GM21723 (cell line): Measurements from ENCODE around the gene RPS26.
"Not testable (repeated sequence)": the region's sequence is repeated elsewhere in the genome, so short reads cannot be mapped to it uniquely, and the experiment has no call there.

Source experiments
- ATAC-seq: cut with Tn5 transposase; IDR thresholded peaks from one replicate; pipeline ENCODE4 v1.9.1; 2021; ENCODE audit warnings: mild to moderate bottlenecking, moderate library complexity; ENCODE audit not compliant: unreplicated experiment

RPS26 gene

GRCh38 chr12:56020423-56021184 lies 21.1 kb upstream of the RPS26 start, which contains the start of gene IKZF4:
IKZF4 (plus strand) TSS chr12:56021043; CDS start chr12:56021494, 451 bp downstream.
- no peak for ATAC-seq

- no peak for ATAC-seq
These were observed 19.7 kb upstream of the RPS26 start for GRCh38 chr12:56021889-56022497.

DNA sequence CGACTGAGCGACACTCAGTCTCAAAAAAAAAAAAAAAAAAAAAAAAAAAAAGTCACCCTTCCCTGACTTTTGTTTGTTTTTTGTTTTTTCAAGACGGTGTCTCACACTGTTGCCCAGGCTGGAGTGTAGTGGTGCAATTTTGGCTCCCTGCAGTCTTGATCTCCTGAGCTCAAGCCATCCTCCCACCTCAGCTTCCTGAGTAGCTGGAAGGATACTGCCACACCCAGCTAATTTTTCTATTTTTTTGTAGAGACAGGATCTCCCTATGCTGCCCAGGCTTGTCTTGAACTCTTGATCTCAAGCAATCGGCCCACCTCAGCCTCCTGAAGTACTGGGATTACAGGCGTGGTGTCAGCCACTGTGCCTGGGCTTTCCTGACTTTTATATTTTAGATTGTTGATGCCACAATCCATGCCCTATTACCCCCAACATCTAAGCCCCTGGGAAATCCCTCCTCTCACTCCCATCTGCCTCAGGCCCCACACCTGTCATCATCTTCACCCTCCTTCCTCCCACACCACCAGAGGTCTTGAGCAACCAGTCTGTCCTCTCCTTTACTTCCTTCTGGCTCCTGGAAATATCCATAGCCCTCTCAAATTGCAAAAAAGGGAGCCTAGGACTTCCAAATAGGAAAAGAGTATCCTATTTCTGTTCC lies 13.1 kb upstream of the RPS26 start:
- no peak for ATAC-seq

GRCh38 chr12:56029166-56029519 lies 12.6 kb upstream of the RPS26 start:
- ATAC-seq, result no peak

- ATAC-seq, result no peak
These were observed 11.9 kb upstream of the RPS26 start for GRCh38 chr12:56029666-56030293.

DNA sequence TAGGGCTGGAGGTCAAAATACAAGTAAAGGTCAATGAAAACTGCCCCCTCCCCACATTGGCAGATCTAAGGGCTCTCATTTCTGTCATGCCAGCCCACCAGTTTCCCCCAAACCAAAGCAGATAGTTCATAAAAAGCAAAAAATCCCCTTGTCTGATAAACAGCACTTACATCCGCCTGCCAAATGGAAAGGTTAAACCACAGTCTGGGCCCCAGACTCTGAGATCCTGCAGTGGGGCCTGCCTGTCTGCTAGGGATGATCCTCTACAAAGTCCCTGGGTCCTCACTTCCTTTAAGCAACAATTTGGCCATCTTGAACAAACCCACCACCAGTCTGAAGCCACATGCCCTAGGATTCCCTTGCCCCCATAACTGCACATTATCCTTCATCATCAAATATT lies 9.7 kb upstream of the RPS26 start:
- ATAC-seq, result no peak

GRCh38 chr12:56034586-56035332 lies 7.0 kb upstream of the RPS26 start:
- no peak for ATAC-seq

- no peak for ATAC-seq
These were observed 4.6 kb upstream of the RPS26 start for GRCh38 chr12:56037161-56037560.

DNA sequence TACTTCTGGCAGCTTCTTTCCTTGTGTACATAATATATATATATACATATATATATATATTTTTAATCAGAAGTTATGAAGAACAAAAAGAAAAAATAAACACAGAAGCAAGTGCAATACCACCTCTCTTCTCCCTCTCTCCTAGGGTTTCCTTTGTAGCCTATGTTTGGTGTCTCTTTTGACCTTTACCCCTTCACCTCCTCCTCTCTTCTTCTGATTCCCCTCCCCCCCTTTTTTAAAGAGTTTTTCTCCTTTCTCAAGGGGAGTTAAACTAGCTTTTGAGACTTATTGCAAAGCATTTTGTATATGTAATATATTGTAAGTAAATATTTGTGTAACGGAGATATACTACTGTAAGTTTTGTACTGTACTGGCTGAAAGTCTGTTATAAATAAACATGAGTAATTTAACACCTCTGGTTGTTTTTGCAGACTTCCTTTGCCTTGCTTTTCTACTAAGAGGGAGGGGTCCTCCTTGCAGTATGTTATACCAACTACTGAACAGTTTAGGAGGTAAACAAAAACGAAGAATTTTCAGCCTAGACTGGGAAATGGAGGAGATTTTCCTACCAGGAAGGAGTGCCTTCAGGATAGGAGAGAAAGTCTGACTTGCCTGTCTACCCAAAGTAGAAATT lies 3.6 kb upstream of the RPS26 start:
- no peak for ATAC-seq

DNA sequence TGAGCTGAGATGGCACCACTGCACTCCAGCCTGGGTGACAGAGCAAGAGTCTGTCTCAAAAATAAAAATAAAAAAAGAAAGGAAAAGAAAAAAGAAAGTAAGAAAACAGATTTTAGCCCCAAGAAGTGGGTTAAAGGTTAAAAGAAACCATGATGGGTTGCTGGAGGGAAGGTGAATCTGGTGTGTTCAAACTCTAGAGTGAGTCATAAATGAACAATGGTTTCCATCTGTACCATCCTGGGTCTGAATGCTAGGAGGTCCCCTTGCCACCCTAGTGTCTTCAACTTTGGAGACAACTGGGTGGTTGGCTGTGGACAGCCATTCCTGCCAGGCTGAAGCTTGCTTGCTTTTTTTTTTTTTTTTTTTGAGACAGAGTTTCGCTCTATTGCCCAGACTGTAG lies 1.6 kb upstream of the RPS26 start:
- no peak for ATAC-seq

GRCh38 chr12:56040963-56041551 lies 661 bp upstream of the RPS26 start:
- ATAC-seq, result peak; percentile 5

DNA sequence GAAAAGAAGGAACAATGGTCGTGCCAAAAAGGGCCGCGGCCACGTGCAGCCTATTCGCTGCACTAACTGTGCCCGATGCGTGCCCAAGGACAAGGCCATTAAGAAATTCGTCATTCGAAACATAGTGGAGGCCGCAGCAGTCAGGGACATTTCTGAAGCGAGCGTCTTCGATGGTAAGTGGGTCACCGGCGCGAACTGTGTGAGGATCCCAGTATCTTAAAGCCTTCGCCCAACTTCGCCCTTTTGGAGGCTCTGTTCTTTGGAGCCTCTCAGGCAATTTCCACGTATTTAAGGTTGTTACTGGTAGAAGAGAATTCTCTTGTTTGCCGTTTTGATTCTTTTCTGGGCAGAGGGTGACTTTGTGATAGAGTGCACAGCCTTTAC lies 704 bp downstream of the RPS26 start:
- not testable (repeated sequence) for ATAC-seq

DNA sequence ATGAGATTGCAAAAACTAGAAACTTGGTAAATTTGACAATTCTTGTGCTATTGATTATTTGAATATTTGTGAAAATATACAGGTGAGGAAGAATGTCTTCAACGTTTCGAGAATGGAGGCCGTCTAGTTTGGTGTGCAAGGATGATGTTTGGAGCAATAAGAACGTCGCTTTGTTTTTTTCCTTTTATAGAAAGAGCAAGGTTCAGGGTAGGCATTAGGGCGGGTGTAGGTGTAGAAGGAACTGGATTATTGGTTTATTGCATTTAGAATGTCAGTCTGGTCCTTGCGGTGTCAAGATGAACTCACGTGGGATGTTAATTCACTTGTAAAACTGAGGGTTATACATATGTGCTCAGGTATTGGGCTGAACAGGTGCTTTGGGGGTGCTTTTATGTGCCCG lies 1.1 kb downstream of the RPS26 start:
- ATAC-seq, result no peak

- no peak for ATAC-seq
These were observed 4.5 kb downstream of the RPS26 start for GRCh38 chr12:56046027-56046780.

GRCh38 chr12:56053407-56053893 lies 11.7 kb downstream of the RPS26 start:
- ATAC-seq, result no peak

DNA sequence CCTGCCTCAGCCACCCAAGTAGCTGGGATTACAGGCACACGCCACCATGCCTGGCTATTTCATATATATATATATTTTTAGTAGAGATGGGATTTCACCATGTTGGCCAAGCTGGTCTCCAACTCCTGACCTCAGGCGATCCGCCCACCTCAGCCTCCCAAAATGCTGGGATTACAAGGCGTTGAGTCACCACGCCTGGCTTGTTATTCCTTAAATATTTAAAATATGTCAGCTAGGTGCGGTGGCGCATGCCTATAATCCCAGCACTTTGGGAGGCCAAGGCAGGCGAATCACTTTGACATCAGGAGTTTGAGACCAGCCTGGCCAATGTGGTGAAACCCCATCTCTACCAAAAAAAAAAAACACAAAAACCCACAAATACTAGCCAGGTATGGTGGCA lies 18.2 kb downstream of the RPS26 start:
- not testable (repeated sequence) for ATAC-seq

DNA sequence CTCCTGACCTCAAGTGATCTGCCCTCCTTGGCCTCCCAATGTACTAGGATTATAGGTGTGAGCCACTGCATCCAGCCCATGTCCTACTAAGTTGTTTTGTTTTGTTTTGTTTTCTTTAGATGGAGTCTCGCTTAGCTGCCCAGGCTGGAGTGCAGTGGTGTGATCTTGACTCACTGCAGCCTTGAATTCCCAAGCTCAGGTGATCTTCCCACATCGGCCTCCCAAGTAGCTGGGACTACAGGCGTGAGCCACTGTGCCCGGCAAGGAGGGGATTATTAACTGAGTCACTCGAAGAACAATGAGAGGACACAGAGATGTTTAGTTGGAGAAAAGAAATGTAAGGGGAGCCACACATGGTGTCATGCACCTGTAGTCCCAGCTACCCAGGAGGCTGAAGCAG lies 20.3 kb downstream of the RPS26 start:
- ATAC-seq, result no peak

- ATAC-seq, result no peak
These were observed 21.3 kb downstream of the RPS26 start for GRCh38 chr12:56062996-56063395.

DNA sequence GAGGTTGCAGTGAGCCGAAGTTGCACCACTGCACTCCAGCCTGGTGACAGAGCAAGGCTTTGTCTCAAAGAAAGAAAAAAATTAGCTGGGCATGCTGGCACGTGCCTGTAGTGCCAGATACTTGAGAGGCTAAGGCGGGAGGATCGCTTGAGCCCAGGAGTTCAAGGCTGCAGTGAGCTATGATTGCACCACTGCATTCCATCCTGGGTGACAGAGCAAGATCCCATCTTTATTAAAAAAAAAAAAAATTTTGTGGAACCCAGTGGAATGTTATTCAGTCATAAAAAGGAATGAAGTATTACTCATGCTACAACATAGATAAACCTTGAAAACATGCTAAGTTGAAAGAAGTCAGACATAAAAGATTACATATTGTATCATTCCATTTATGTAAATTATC lies 29.9 kb downstream of the RPS26 start:
- no peak for ATAC-seq
